Measurements from ENCODE around the gene HAUS1. TPM values are rescaled to one million over a fixed set of nuclear protein-coding genes. Genes with fewer than 3 reads are reported as not detected.

Gene HAUS1
- total RNA-seq, 1 donor from 2014 or later, result 23.5 TPM

DNA sequence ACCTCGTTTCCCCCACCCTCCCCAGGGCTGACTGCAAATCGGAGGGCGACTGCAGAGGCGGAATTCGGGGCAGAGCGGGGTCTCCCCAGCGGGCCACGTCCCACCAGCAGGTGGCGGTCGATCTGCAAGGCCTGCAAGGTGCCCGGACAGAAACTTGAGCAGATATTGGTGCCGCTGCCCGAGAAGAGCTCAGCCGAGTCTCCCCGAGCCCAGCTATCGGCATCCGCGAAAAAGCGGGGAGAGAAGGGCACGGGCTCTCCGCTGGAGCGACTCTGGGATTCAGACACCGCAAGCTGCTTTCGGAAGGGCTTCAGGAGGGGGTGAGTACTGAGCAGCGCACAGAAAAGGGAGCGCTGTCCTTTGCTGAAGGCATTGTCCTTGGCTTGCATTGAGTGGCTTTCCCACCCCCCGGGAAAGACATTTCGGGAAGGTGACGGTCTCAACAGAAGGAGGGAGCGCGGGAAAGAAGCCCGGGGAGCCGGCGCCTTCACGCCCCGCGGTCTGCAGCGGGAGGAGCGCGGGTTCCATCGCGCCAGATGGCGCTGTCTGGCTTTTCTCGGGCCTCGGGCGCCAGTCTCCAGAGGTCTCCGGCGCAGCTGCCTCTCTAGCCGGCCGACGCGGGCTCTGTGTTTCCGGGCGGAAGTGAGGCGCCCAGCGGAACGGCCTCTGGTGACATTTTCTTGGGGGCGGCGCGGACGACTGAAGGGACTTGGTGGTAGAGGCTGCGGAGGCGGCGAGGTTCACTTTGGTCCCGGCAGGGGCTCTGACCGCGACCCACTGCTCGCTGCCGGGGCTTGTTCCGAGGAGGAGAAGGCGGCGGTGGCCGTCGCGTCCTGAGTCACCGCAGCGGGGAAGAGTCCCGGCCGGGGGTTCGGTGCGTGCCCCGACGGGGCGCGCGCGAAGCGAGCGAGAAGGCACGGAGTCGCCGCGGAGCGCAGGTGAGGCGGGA, 69.5 kb downstream of the HAUS1 start:
- Histone ChIP-seq H3K27me3 (ENCODE audit: insufficient read depth, low read length) (no peaks in the 10 kb centered on the region), H3K4me2 (ENCODE audit: low read length) (peak overlapping the region; percentile 99), H3K79me2 (ENCODE audit: insufficient read depth, low read length) (peaks cover 48% of the 10 kb centered on the region), H2AFZ (ENCODE audit: low read depth, low read length) (peak overlapping the region; percentile 99), H4K20me1 (ENCODE audit: insufficient read depth, low read length) (peaks cover 41% of the 10 kb centered on the region), H3K27ac (ENCODE audit: low read depth, low read length) (peak overlapping the region; percentile 82), H3K9ac (ENCODE audit: low read length) (peak overlapping the region; percentile 89), H3K36me3 (ENCODE audit: insufficient read depth, low read length) (no peaks in the 10 kb centered on the region), H3K9me3 (ENCODE audit: insufficient read depth, low read depth, low read length) (no peaks in the 10 kb centered on the region), H3K4me1 (ENCODE audit: insufficient read depth, low read length) (peaks cover 16% of the 10 kb centered on the region), H3K4me3 (ENCODE audit: insufficient read depth, low read depth, low read length) (peak overlapping the region; percentile 93)
- TF ChIP-seq, protein P1, sequence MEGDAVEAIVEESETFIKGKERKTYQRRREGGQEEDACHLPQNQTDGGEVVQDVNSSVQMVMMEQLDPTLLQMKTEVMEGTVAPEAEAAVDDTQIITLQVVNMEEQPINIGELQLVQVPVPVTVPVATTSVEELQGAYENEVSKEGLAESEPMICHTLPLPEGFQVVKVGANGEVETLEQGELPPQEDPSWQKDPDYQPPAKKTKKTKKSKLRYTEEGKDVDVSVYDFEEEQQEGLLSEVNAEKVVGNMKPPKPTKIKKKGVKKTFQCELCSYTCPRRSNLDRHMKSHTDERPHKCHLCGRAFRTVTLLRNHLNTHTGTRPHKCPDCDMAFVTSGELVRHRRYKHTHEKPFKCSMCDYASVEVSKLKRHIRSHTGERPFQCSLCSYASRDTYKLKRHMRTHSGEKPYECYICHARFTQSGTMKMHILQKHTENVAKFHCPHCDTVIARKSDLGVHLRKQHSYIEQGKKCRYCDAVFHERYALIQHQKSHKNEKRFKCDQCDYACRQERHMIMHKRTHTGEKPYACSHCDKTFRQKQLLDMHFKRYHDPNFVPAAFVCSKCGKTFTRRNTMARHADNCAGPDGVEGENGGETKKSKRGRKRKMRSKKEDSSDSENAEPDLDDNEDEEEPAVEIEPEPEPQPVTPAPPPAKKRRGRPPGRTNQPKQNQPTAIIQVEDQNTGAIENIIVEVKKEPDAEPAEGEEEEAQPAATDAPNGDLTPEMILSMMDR (IDR thresholded peaks at IDR 0.05; ENCODE audit: insufficient read depth, low read depth, low read length), result peak; percentile 71
- TF ChIP-seq EZH2 (IDR thresholded peaks at IDR 0.05; ENCODE audit: insufficient read depth, low read length), result no peak
- Mint-ChIP-seq H3K4me1 (ENCODE audit: low read depth, unreplicated experiment) (peaks cover 14% of the 10 kb centered on the region), H3K27ac (ENCODE audit: unreplicated experiment) (peak overlapping the region; percentile 95), H3K9me3 (ENCODE audit: unreplicated experiment) (no peaks in the 10 kb centered on the region), H3K36me3 (ENCODE audit: low read depth, unreplicated experiment) (peaks cover 3% of the 10 kb centered on the region), H3K4me3 (ENCODE audit: unreplicated experiment) (peak overlapping the region; percentile 98), H3K27me3 (ENCODE audit: low read depth, unreplicated experiment) (no peaks in the 10 kb centered on the region)
- DNase-seq (ENCODE audit: low read depth), result peak; percentile 84
- no peak for FAIRE-seq

- no peak for TF ChIP-seq EZH2 (IDR thresholded peaks at IDR 0.05; ENCODE audit: insufficient read depth, low read length)
- TF ChIP-seq, protein P1 (IDR thresholded peaks at IDR 0.05; ENCODE audit: insufficient read depth, low read depth, low read length), result no peak
- FAIRE-seq (no peak), DNase-seq (ENCODE audit: low read depth) (peak; percentile 23)
- Mint-ChIP-seq H3K9me3 (ENCODE audit: unreplicated experiment) (no peaks in the 10 kb centered on the region), H3K4me1 (ENCODE audit: low read depth, unreplicated experiment) (peaks cover 8% of the 10 kb centered on the region), H3K4me3 (ENCODE audit: unreplicated experiment) (peak overlapping the region; percentile 98), H3K36me3 (ENCODE audit: low read depth, unreplicated experiment) (peaks cover 3% of the 10 kb centered on the region), H3K27me3 (ENCODE audit: low read depth, unreplicated experiment) (no peaks in the 10 kb centered on the region), H3K27ac (ENCODE audit: unreplicated experiment) (no peak overlapping the region)
- no peaks in the 10 kb centered on the region for H3K36me3 ChIP-seq (ENCODE audit: insufficient read depth, low read length)
- H3K9ac ChIP-seq (ENCODE audit: low read length), result peak overlapping the region; percentile 89
- H3K4me1 ChIP-seq (ENCODE audit: insufficient read depth, low read length), result peaks cover 13% of the 10 kb centered on the region
- peak overlapping the region; percentile 99 for H3K4me2 ChIP-seq (ENCODE audit: low read length)
- no peaks in the 10 kb centered on the region for H3K9me3 ChIP-seq (ENCODE audit: insufficient read depth, low read depth, low read length)
- peak overlapping the region; percentile 82 for H3K27ac ChIP-seq (ENCODE audit: low read depth, low read length)
- H3K79me2 ChIP-seq (ENCODE audit: insufficient read depth, low read length), result peaks cover 56% of the 10 kb centered on the region
- H2AFZ ChIP-seq (ENCODE audit: low read depth, low read length), result peak overlapping the region; percentile 99
- H3K4me3 ChIP-seq (ENCODE audit: insufficient read depth, low read depth, low read length), result peak overlapping the region; percentile 93
- peaks cover 45% of the 10 kb centered on the region for H4K20me1 ChIP-seq (ENCODE audit: insufficient read depth, low read length)
- H3K27me3 ChIP-seq (ENCODE audit: insufficient read depth, low read length), result no peaks in the 10 kb centered on the region
Observed at GRCh38 chr18:46174342-46175041, 70.3 kb downstream of the HAUS1 start.
